ENCODE data around the gene CLSTN2.

DNA sequence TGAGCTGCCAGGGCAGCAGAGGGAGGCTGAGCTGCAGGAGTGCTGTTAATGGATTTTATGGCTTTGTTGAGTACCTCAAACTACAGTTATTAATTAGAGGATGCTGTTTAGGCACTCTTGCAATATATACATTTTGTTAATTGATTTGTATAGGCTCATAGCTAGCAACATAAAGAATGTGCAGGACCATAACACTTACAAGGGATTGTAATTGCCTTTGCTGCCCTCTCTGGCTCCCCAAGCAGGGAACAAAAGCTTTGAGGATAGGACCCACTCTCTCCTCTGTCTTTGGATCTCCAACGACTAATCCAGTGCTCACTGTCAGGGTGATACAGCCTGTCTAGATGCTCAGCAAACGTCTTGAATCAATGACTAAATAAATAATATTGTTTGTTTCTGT lies 1.2 kb upstream of the CLSTN2 start:
- TF ChIP-seq GTF2F1 (IDR thresholded peaks at IDR 0.05; ENCODE audit: borderline replicate concordance, low read depth, low read length) (no peak), EZH2 (IDR thresholded peaks at IDR 0.05; ENCODE audit: low read depth, low read length, severe bottlenecking) (no peak), SIN3A (conservative IDR thresholded peaks at IDR 0.05 in 1 of 2, IDR thresholded peaks at IDR 0.05 in 1 of 2; ENCODE audit: low read depth in 1 of 2, low read length in 2 of 2) (no peak), POLR2A (IDR thresholded peaks at IDR 0.05; ENCODE audit: control extremely low read depth in 1 of 2, low read depth in 2 of 2, low read length in 2 of 2) (no peak), YY1 (IDR thresholded peaks at IDR 0.05; ENCODE audit: low read depth, low read length) (no peak), JUND (IDR thresholded peaks at IDR 0.05; ENCODE audit: low read length) (no peak), EP300 (IDR thresholded peaks at IDR 0.05; ENCODE audit: borderline replicate concordance in 1 of 2, low read depth in 2 of 2, low read length in 2 of 2) (no peak), CEBPB (IDR thresholded peaks at IDR 0.05; ENCODE audit: low read depth, low read length) (no peak), BACH1 (IDR thresholded peaks at IDR 0.05; ENCODE audit: low read length) (no peak)
- TF ChIP-seq, protein P1, sequence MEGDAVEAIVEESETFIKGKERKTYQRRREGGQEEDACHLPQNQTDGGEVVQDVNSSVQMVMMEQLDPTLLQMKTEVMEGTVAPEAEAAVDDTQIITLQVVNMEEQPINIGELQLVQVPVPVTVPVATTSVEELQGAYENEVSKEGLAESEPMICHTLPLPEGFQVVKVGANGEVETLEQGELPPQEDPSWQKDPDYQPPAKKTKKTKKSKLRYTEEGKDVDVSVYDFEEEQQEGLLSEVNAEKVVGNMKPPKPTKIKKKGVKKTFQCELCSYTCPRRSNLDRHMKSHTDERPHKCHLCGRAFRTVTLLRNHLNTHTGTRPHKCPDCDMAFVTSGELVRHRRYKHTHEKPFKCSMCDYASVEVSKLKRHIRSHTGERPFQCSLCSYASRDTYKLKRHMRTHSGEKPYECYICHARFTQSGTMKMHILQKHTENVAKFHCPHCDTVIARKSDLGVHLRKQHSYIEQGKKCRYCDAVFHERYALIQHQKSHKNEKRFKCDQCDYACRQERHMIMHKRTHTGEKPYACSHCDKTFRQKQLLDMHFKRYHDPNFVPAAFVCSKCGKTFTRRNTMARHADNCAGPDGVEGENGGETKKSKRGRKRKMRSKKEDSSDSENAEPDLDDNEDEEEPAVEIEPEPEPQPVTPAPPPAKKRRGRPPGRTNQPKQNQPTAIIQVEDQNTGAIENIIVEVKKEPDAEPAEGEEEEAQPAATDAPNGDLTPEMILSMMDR (IDR thresholded peaks at IDR 0.05; ENCODE audit: control extremely low read depth in 1 of 3, insufficient read depth in 1 of 3, low read depth in 1 of 3, low read length in 3 of 3): no peak

Data from H1 (cell line).